Activated T-helper 2 cell treated with anti-CD3 and anti-CD28 coated beads, Interferon-gamma antibody, Interleukin-2, Interleukin-4, amounts not matched to agents 10 μg/mL and 5 μg/mL and 100 μg/mL, durations not matched to agents 14 hours and 24 hours and 36 hours (primary cell): ENCODE measurements around the gene MEF2D. TPM values are rescaled to one million over a fixed set of nuclear protein-coding genes. Genes with fewer than 3 reads are reported as not detected.

Experiments
- DNase-seq: peaks from one replicate; pipeline ENCODE4 v3.0.0; 2021; ENCODE audit warnings: low spot score
- H3K27ac Mint-ChIP-seq: one replicate; pipeline ENCODE4 v1.8.0; 2021; ENCODE audit warnings: mixed read lengths
- H3K27me3 Mint-ChIP-seq: one replicate; pipeline ENCODE4 v1.8.0; 2021; ENCODE audit warnings: low read depth, mixed read lengths
- H3K36me3 Mint-ChIP-seq: one replicate; pipeline ENCODE4 v1.8.0; 2021; ENCODE audit warnings: low read depth, mixed read lengths
- H3K4me1 Mint-ChIP-seq: one replicate; pipeline ENCODE4 v1.8.0; 2021; ENCODE audit warnings: low read depth, mixed read lengths
- H3K4me3 Mint-ChIP-seq: one replicate; pipeline ENCODE4 v1.8.0; 2021; ENCODE audit warnings: low read depth, mild to moderate bottlenecking, moderate library complexity, mixed read lengths
- H3K9me3 Mint-ChIP-seq: one replicate; pipeline ENCODE4 v1.8.0; 2021; ENCODE audit warnings: mixed read lengths
- intact Hi-C: fragments of 100-400 bp; cut with micrococcal nuclease; formaldehyde crosslinking; loops from one replicate; pipeline ENCODE4 v1.15.1; 2023
- total RNA-seq: library from RNA; stranded (reverse); gene quantifications from 2 replicates; pipeline ENCODE4 v1.2.3, GENCODE V29; 2022

Gene MEF2D
- total RNA-seq, 1 donor from 2014 or later, result 42.1 TPM

DNA sequence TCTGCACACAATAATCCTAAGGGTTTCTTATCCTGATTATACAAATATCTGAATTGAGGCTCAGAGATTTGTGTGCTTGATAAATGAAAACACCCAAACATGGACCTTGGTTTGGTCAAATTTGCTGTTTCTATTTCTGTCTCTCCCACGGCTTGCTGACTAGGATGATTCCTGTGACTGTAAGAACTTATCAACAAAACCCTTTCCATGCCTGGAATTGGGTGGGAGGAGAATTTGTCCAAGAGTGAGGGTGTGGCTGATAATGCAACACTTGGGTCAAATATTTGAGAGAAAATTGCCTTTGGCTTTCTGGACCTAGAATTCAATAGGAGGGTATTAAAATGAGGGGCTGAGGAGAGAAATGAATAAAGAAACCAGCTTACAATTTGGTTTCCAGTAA is 83.6 kb downstream of the MEF2D start:
- Mint-ChIP-seq H3K36me3 (no peaks in the 10 kb centered on the region), H3K27me3 (peaks cover 74% of the 10 kb centered on the region), H3K4me3 (no peak overlapping the region), H3K27ac (no peak overlapping the region), H3K9me3 (no peaks in the 10 kb centered on the region), H3K4me1 (peaks cover 14% of the 10 kb centered on the region)
- DNase-seq, result no peak
- intact Hi-C loops, result no loop called here

DNA sequence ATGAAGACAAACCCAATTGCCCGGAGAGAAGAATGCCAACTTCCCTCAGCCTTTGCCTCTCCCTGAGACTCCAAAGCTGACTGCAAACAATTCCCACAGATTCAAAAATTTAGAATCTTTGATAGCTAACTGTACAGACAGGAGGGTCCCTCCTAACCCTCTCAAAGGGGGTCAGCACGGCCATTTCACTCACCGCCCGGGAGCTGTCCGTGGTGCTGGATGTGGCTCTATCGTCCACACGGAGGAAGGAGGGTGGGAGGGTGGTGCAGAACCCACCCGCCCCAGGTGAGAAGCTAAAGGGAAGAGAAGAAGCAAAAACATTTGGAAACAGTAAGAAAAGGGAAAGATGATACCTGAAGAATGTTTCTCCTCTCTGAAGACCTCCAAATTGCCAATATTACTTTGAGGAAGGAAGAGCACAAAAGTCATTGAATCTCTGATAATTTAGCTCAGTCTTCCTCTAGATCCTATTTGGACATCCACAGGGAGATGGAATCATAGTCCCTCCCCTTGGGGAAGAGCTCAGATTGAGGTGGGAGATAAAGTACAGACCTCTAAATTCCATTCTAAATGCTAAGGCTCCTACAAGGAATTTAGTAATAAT is 86.0 kb downstream of the MEF2D start:
- no peaks in the 10 kb centered on the region for H3K36me3 Mint-ChIP-seq
- no peak for DNase-seq
- H3K27ac Mint-ChIP-seq, result no peak overlapping the region
- no peaks in the 10 kb centered on the region for H3K9me3 Mint-ChIP-seq
- intact Hi-C loops, result no loop called here
- H3K4me1 Mint-ChIP-seq, result peaks cover under 1% of the 10 kb centered on the region
- H3K4me3 Mint-ChIP-seq, result no peak overlapping the region
- peaks cover 74% of the 10 kb centered on the region for H3K27me3 Mint-ChIP-seq

Other genes starting within 250 kb of the MEF2D start
- gene SMG5, start 217.9 kb downstream of the MEF2D start, total RNA-seq, result 83.2 and 89.3 TPM in 2 replicates
- gene TMEM79, start 216.4 kb downstream of the MEF2D start, total RNA-seq, result 6.8 and 7.8 TPM in 2 replicates
- 19.1 and 19.8 TPM in 2 replicates for gene GLMP, start 205.1 kb downstream of the MEF2D start, total RNA-seq
- not detected in 2 replicates for gene VHLL, start 201.5 kb downstream of the MEF2D start, total RNA-seq
- 504 and 517 TPM in 2 replicates for gene CCT3, start 162.5 kb downstream of the MEF2D start, total RNA-seq
- gene TSACC, start 162.2 kb downstream of the MEF2D start, total RNA-seq, result 0.39 TPM in 1 of 2 replicates, not detected in the other
- not detected in 2 replicates for gene RHBG, start 131.6 kb downstream of the MEF2D start, total RNA-seq
- gene IQGAP3, start 71.8 kb upstream of the MEF2D start, total RNA-seq, result 16.1 and 16.8 TPM in 2 replicates
- gene TTC24, start 78.9 kb upstream of the MEF2D start, total RNA-seq, result 3.8 and 4.5 TPM in 2 replicates
- 76.1 and 78.8 TPM in 2 replicates for gene NAXE, start 91.0 kb upstream of the MEF2D start, total RNA-seq
- 73.7 and 80.4 TPM in 2 replicates for gene GPATCH4, start 100.7 kb upstream of the MEF2D start, total RNA-seq
- gene HAPLN2, start 118.6 kb upstream of the MEF2D start, total RNA-seq, result not detected in 2 replicates
- not detected in 2 replicates for gene BCAN, start 141.3 kb upstream of the MEF2D start, total RNA-seq
- gene NES, start 176.6 kb upstream of the MEF2D start, total RNA-seq, result not detected in 2 replicates
- gene CRABP2, start 204.8 kb upstream of the MEF2D start, total RNA-seq, result 1.0 and 1.1 TPM in 2 replicates
- gene METTL25B, start 227.7 kb upstream of the MEF2D start, total RNA-seq, result 37.3 and 45.2 TPM in 2 replicates
- 52.2 and 57.4 TPM in 2 replicates for gene ISG20L2, start 228.0 kb upstream of the MEF2D start, total RNA-seq
- 116 and 124 TPM in 2 replicates for gene MRPL24, start 240.3 kb upstream of the MEF2D start, total RNA-seq